HCT116 (cell line): Measurements from ENCODE around the gene TPGS1. TPM values are rescaled to one million over a fixed set of nuclear protein-coding genes. Genes with fewer than 3 reads are reported as not detected.

Source experiments
- ATAC-seq: fragments of 200-7000 bp; cut with Tn5 transposase; 2 replicates; pipeline ENCODE4 v1.9.1; 2020; ENCODE audit warnings: mild to moderate bottlenecking, moderate library complexity
- BruUV-seq: library from RNA; stranded (reverse); fragments of 400-500 nt; replicated peaks from 2 replicates; lab custom pipeline; 2021; lab: Mats Ljungman, UMichigan
- CTCF ChIA-PET: fragments of 300-600 bp; sonication (Branson Sonifier 250); formaldehyde crosslinking; loops from one replicate; lab custom pipeline; 2021; ENCODE audit warnings: antibody characterized with exemption; lab: Charles Lee
- POLR2A ChIA-PET: fragments of 300-600, 350-600 bp; sonication (Branson Sonifier 250); formaldehyde crosslinking; loops from one replicate; lab custom pipeline; 2021; ENCODE audit warnings: antibody characterized with exemption; lab: Charles Lee
- RAD21 ChIA-PET, 2 experiments: fragments of 300-600 bp; sonication (Branson Sonifier 250); formaldehyde crosslinking; loops; one replicate each; lab custom pipeline; 2023; ENCODE audit warnings: low total read pairs in 2 of 2; ENCODE audit not compliant: uncharacterized antibody in 2 of 2, unreplicated experiment in 2 of 2, low non-redundant PET in 1 of 2; lab: Charles Lee
- DNase-seq: peaks from one replicate; pipeline ENCODE4 v3.0.0-alpha.2; 2010; ENCODE audit warnings: low read depth, low spot score
- H2AFZ ChIP-seq: fragments of 200-600 bp; shearing (Covaris generic), sonication (generic); 2 replicates; pipeline ENCODE4 v1.6.1; 2017; ENCODE audit warnings: low read depth, mixed run types, mixed read lengths, antibody characterized with exemption, low read length; ENCODE audit not compliant: poor library complexity, severe bottlenecking
- H3K27ac ChIP-seq: 2 replicates; pipeline ENCODE4 v1.5.1; 2012; ENCODE audit warnings: low read depth, low read length
- H3K27me3 ChIP-seq: fragments of 200-600 bp; sonication (generic); 2 replicates; pipeline ENCODE4 v1.6.1; 2016; ENCODE audit warnings: mixed run types, low read length, mixed read lengths; ENCODE audit not compliant: insufficient read depth
- H3K36me3 ChIP-seq, 2 experiments: fragments of 200-500 bp in 1 of 2; fragments of 200-600 bp in 1 of 2; sonication (Bioruptor generic) in 1 of 2; sonication (generic) in 1 of 2; 2 replicates each; pipeline versions ENCODE4 v1.5.1 to v1.6.1; 2014 to 2016; ENCODE audit warnings: low read length in 2 of 2, inconsistent platforms in 1 of 2, mixed read lengths in 1 of 2, mixed run types in 1 of 2; ENCODE audit not compliant: insufficient read depth in 2 of 2, control insufficient read depth in 1 of 2
- H3K4me1 ChIP-seq, 2 experiments: fragments of 200-600 bp in 1 of 2; sonication (generic) in 1 of 2; 2 replicates each; pipeline versions ENCODE4 v1.5.1 to v1.6.1; 2012 to 2017; ENCODE audit warnings: low read length in 2 of 2, inconsistent platforms in 1 of 2, mild to moderate bottlenecking in 1 of 2, mixed read lengths in 1 of 2, mixed run types in 1 of 2, moderate library complexity in 1 of 2; ENCODE audit not compliant: insufficient read depth in 2 of 2, control insufficient read depth in 1 of 2
- H3K4me2 ChIP-seq: fragments of 200-600 bp; sonication (generic); 2 replicates; pipeline ENCODE4 v1.6.1; 2017; ENCODE audit warnings: mixed run types, low read length, mixed read lengths
- H3K4me3 ChIP-seq, 2 experiments: fragments of 200-600 bp in 1 of 2; sonication (generic) in 1 of 2; replicated peaks in 1 of 2; 2 replicates each; pipeline ENCODE4 v1.5.1; 2011 to 2016; ENCODE audit warnings: low read length in 2 of 2, control low read depth in 1 of 2, low read depth in 1 of 2, mild to moderate bottlenecking in 1 of 2, mixed read lengths in 1 of 2, mixed run types in 1 of 2
- H3K79me2 ChIP-seq: fragments of 200-600 bp; sonication (generic); 2 replicates; pipeline ENCODE4 v1.6.1; 2017; ENCODE audit warnings: mild to moderate bottlenecking, mixed run types, low read length, moderate library complexity, mixed read lengths; ENCODE audit not compliant: insufficient read depth
- H3K9ac ChIP-seq: fragments of 200-600 bp; sonication (generic); 2 replicates; pipeline ENCODE4 v1.6.1; 2016; ENCODE audit warnings: low read length, mixed read lengths
- H3K9me2 ChIP-seq: fragments of 200-600 bp; sonication (generic), shearing (Covaris generic); 2 replicates; pipeline ENCODE4 v1.6.1; 2017; ENCODE audit warnings: mixed run types, mild to moderate bottlenecking, moderate library complexity; ENCODE audit not compliant: insufficient read depth
- H3K9me3 ChIP-seq, 2 experiments: fragments of 200-500 bp in 1 of 2; fragments of 200-600 bp in 1 of 2; sonication (Bioruptor generic) in 1 of 2; sonication (generic) in 1 of 2; 2 replicates each; pipeline ENCODE4 v1.6.1; 2014 to 2017; ENCODE audit warnings: low read length in 2 of 2, mixed read lengths in 2 of 2, inconsistent platforms in 1 of 2, low read depth in 1 of 2, mild to moderate bottlenecking in 1 of 2, mixed run types in 1 of 2, moderate library complexity in 1 of 2; ENCODE audit not compliant: control insufficient read depth in 1 of 2, insufficient read depth in 1 of 2
- H4K20me1 ChIP-seq: fragments of 200-600 bp; sonication (generic), shearing (Covaris generic); 2 replicates; pipeline ENCODE4 v1.6.1; 2017; ENCODE audit warnings: mixed run types, mild to moderate bottlenecking, moderate library complexity; ENCODE audit not compliant: insufficient read depth
- ATF3 ChIP-seq: IDR thresholded peaks from 2 replicates; pipeline ENCODE4 v1.6.1; 2012
- CBX3 ChIP-seq: IDR thresholded peaks from 2 replicates; pipeline ENCODE4 v1.6.1; 2012; ENCODE audit warnings: low read depth
- CTCF ChIP-seq, 3 experiments: fragments of 200-600 bp in 1 of 3; sonication (generic) in 1 of 3; IDR thresholded peaks in 2 of 3; conservative IDR thresholded peaks in 1 of 3; 2 replicates each; pipeline ENCODE4 v1.5.1; 2012 to 2017; ENCODE audit warnings: low read depth in 2 of 3, low read length in 2 of 3, antibody characterized with exemption in 1 of 3, borderline replicate concordance in 1 of 3, control low read depth in 1 of 3, mild to moderate bottlenecking in 1 of 3, mixed read lengths in 1 of 3, mixed run types in 1 of 3, moderate library complexity in 1 of 3; ENCODE audit not compliant: insufficient read depth in 1 of 3
- JUND ChIP-seq: IDR thresholded peaks from 2 replicates; pipeline ENCODE4 v1.6.1; 2012
- MAX ChIP-seq: IDR thresholded peaks from 2 replicates; pipeline ENCODE4 v1.6.1; 2012
- POLR2A ChIP-seq: IDR thresholded peaks from 2 replicates; pipeline ENCODE4 v1.7.0; 2011; ENCODE audit warnings: borderline replicate concordance; ENCODE audit not compliant: insufficient read depth, insufficient read length; ENCODE audit errors: extremely low read depth
- RAD21 ChIP-seq: IDR thresholded peaks from 2 replicates; pipeline ENCODE4 v1.6.1; 2012; ENCODE audit warnings: low read depth, mild to moderate bottlenecking
- SIN3A ChIP-seq: IDR thresholded peaks from 2 replicates; pipeline ENCODE4 v1.6.1; 2012; ENCODE audit warnings: low read depth
- SRF ChIP-seq: IDR thresholded peaks from 2 replicates; pipeline ENCODE4 v1.6.1; 2012; ENCODE audit warnings: low read depth
- TCF7L2 ChIP-seq: IDR thresholded peaks from 2 replicates; pipeline ENCODE4 v1.7.0; 2011; ENCODE audit warnings: borderline replicate concordance, inconsistent platforms; ENCODE audit not compliant: insufficient read depth, insufficient read length; ENCODE audit errors: extremely low read depth
- YY1 ChIP-seq: IDR thresholded peaks from 2 replicates; pipeline ENCODE4 v1.6.1; 2011; ENCODE audit warnings: low read length, low read depth, moderate library complexity, mild to moderate bottlenecking; ENCODE audit not compliant: insufficient replicate concordance; ENCODE audit errors: extremely low read depth
- intact Hi-C: fragments of 100-400 bp; cut with micrococcal nuclease; formaldehyde crosslinking; loops from 2 replicates; pipeline ENCODE4 v1.10.0; 2022
- total RNA-seq: library from RNA; stranded (reverse); gene quantifications from one replicate; pipeline ENCODE4 v1.2.1, GENCODE V29; 2021; ENCODE audit not compliant: unreplicated experiment

The TPGS1 gene
- total RNA-seq, 1 experiment from 2014 or later = 19.1 TPM

- TF ChIP-seq TCF7L2 (no peak), ATF3 (no peak), JUND (no peak), SRF (no peak), SIN3A (no peak), POLR2A (no peak), YY1 (no peak), MAX (no peak), RAD21 (no peak), CBX3 (no peak), CTCF (IDR thresholded peaks at IDR 0.05 in 2 of 3, conservative IDR thresholded peaks at IDR 0.05 in 1 of 3; ENCODE audit: borderline replicate concordance in 1 of 3, insufficient read depth in 1 of 3, low read depth in 2 of 3, low read length in 2 of 3) (no peak)
These were observed 8.8 kb upstream of the TPGS1 start (continued) for GRCh38 chr19:498511-498891.

- CTCF ChIA-PET = no interaction called here
- H3K27ac ChIP-seq = no peak overlapping the region
- POLR2A ChIA-PET = no interaction called here
- no TSS peak for BruUV-seq
- H3K79me2 ChIP-seq = no peaks in the 10 kb centered on the region
- H3K9me3 ChIP-seq = no peaks in the 10 kb centered on the region
- H3K9me2 ChIP-seq = no peaks in the 10 kb centered on the region
- no peak overlapping the region for H3K9ac ChIP-seq
- H2AFZ ChIP-seq = no peak overlapping the region
- no peaks in the 10 kb centered on the region for H4K20me1 ChIP-seq
- no peaks in the 10 kb centered on the region for H3K27me3 ChIP-seq
- TF ChIP-seq MAX = no peak
- DNase-seq (no peak), ATAC-seq (no peak)
- no peaks in the 10 kb centered on the region for H3K36me3 ChIP-seq
- intact Hi-C loops = no loop called here
- RAD21 ChIA-PET = no interaction called here
- H3K4me2 ChIP-seq = no peak overlapping the region
- no peak overlapping the region for H3K4me3 ChIP-seq
- peaks cover 2 to 10% of the 10 kb centered on the region in 2 experiments; a peak in 3 of 4 replicates for H3K4me1 ChIP-seq
These were observed 8.2 kb upstream of the TPGS1 start for GRCh38 chr19:498977-499623.
